ENCODE measurements around the gene GRIPAP1.

GRIPAP1 gene, protein sequence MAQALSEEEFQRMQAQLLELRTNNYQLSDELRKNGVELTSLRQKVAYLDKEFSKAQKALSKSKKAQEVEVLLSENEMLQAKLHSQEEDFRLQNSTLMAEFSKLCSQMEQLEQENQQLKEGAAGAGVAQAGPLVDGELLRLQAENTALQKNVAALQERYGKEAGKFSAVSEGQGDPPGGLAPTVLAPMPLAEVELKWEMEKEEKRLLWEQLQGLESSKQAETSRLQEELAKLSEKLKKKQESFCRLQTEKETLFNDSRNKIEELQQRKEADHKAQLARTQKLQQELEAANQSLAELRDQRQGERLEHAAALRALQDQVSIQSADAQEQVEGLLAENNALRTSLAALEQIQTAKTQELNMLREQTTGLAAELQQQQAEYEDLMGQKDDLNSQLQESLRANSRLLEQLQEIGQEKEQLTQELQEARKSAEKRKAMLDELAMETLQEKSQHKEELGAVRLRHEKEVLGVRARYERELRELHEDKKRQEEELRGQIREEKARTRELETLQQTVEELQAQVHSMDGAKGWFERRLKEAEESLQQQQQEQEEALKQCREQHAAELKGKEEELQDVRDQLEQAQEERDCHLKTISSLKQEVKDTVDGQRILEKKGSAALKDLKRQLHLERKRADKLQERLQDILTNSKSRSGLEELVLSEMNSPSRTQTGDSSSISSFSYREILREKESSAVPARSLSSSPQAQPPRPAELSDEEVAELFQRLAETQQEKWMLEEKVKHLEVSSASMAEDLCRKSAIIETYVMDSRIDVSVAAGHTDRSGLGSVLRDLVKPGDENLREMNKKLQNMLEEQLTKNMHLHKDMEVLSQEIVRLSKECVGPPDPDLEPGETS

GRCh38 chrX:49002091-49002935 lies at the start of gene GRIPAP1:
GRIPAP1 (minus strand) TSS chrX:49002264; CDS start chrX:49002229, 35 bp downstream.
- DNase-seq (ENCODE audit: extremely low spot score, insufficient read length, low read depth): peak; percentile 53
- peak; percentile 97 for FAIRE-seq

- no peak for DNase-seq (ENCODE audit: extremely low spot score, insufficient read length, low read depth)
- no peak for FAIRE-seq
Measured at GRCh38 chrX:49043987-49044281, 41.9 kb upstream of the GRIPAP1 start.

GRCh38 chrX:49043220-49043986 lies 41.3 kb upstream of the GRIPAP1 start, which contains the start of gene TFE3:
TFE3 (minus strand) TSS chrX:49043357; CDS start chrX:49043226, 131 bp downstream.
- peak; percentile 100 for FAIRE-seq

DNA sequence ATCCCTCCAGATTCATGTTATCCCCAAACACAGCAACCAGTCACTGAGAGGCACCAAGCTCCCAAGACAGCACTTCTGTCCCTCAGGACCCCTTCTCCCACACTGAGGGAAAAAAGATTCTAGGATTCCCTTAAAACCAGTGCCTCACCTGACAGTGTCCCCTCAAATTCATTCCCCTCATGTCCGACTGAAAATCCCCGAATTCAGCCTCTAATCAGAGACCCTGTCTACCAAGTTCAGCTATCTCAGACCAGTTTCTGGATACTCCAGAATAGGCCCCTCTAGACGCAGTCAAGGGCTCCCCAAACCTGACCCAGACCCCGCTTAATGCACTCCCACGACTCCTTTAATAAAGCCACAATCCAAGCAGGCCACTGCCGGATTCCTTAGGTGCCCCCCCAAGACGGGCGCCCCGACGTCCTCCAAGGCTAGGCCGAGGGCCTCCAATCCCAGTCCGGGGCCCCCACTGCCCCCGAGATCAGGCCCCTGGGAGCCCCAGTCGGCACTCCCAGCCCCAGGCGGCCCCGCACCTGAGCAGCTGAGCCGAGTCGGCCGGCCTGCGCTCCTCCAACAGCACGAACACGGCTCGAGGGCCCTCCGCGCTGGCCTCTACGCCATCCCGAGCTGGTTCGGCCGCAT lies 40.6 kb upstream of the GRIPAP1 start:
- DNase-seq (ENCODE audit: extremely low spot score, insufficient read length, low read depth): no peak
- peak; percentile 80 for FAIRE-seq

More at GRCh38 chrX:49043220-49043986, 41.3 kb upstream of the GRIPAP1 start, which contains the start of gene TFE3:
- peak; percentile 67 for DNase-seq (ENCODE audit: extremely low spot score, insufficient read length, low read depth)

DNA sequence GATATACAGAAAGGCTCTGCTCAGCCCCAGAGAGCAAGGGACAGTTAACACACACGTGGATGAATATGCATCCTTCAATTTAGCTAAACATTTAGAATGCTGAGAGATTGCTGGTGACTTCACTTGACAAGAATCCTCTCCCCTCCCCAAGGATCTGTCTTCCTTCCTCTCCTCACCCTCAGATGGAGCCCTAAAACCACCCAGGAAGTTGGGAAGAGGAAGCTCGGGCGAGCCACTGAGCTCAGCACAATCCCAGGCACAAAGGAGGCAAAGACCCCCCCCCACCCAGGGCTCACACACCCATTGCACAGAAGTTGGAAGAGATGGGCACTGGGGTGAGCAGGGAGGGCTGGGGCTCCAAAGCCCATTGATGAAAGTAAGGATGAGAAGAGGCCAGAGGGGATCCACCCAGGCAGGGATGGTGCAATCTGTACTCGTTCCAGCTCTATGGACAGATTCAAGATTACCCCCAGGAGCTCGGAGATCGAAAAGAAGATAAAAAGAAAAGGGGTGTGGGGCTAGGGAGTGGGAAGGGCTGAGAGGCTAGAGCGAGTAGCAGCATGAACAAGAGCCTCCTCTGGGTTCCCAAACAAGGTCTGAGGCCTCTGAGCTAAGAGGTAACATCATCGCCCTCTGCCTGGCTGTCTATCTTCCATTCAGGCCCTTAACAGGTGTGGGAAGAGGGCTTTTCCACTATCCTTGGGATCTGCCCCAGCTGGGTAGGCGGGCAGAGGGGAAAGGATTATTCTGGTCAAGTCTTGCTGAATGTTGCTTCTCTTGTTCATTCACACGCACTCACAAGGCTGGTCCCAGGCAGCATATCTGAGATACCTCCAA lies 39.9 kb upstream of the GRIPAP1 start:
- peak; percentile 72 for FAIRE-seq
- DNase-seq (ENCODE audit: extremely low spot score, insufficient read length, low read depth): no peak

DNA sequence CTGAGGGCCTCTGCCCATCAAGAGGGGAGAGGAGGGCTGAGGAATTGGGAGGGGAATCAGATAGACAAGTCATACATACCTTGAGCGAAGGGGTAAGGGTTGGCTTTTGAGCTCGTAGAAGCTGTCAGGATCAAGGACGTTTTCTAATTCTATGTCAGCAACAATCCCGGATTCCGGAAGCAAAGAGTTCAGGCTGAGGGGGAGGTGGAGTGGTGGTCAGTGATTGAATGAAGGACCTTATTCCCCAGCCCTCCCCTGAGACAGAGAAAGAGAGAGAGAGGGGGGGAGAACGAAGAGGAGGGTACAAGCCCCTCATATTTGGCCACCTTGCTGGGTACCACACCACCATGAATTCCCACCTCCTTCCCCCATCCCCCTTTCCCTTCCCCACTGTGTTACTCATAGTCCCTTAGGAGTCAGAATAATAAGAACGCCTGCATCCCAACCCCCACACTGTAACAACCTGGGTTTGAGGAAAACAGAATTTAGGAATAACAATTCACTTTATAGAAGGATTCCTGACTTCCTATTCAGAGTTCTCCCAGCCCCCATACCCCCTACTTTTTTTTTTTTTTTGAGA lies 38.4 kb upstream of the GRIPAP1 start:
- DNase-seq (ENCODE audit: extremely low spot score, insufficient read length, low read depth): no peak
- no peak for FAIRE-seq

GRCh38 chrX:49039598-49040375 lies 37.7 kb upstream of the GRIPAP1 start:
- FAIRE-seq: peak; percentile 78
- DNase-seq (ENCODE audit: extremely low spot score, insufficient read length, low read depth): no peak

DNA sequence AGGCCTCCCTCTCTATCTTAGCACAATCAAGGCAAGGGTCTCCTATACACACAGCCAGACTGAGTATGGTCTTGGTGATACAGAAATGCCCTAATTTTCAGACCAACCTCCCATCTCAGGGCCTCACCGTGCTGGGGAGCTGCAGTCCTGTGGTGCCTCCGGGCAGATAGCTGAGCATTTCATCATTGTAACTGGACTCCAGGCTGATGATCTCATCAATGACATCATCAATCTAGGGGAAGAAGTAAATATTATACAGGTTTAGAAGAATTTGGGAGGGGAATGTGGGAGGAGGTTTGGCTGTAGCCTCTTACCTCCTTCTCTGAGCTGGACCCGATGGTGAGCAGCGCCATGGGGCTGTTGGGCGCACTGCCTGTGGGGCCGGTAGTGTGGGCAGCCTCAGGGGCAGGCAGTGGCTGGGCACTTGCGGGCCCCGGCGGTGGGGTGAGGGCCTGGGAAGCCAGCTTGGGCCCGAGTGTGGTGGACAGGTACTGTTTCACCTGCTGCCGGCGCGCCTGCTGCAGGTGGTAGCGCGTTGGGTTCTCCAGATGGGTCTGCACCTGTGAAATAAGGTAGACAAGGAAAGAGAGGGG lies 35.9 kb upstream of the GRIPAP1 start:
- FAIRE-seq (no peak), DNase-seq (ENCODE audit: extremely low spot score, insufficient read length, low read depth) (no peak)

- FAIRE-seq: no peak
- DNase-seq (ENCODE audit: extremely low spot score, insufficient read length, low read depth): no peak
Measured at GRCh38 chrX:49030283-49030682, 28.2 kb upstream of the GRIPAP1 start.

DNA sequence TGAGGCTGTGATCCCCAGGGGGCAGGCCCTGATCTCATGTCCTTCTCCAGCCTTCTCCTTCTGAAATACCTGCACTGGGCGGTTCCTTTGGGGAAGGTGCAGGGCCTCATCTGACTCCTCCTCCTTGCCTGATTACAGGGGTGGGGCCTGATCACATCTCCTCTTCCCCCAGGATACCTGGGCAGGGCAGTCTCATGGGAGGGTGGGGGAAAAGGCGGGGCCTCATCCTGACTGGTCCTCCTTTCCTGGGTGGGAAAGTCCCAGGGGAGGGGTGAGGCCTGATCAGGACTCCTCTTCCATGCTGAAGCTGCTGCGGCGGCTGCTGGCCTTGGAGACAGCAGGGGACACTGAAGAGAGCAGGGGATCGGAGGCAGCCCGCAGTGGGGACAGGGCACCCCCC lies 27.8 kb upstream of the GRIPAP1 start:
- DNase-seq (ENCODE audit: extremely low spot score, insufficient read length, low read depth): no peak
- no peak for FAIRE-seq

DNA sequence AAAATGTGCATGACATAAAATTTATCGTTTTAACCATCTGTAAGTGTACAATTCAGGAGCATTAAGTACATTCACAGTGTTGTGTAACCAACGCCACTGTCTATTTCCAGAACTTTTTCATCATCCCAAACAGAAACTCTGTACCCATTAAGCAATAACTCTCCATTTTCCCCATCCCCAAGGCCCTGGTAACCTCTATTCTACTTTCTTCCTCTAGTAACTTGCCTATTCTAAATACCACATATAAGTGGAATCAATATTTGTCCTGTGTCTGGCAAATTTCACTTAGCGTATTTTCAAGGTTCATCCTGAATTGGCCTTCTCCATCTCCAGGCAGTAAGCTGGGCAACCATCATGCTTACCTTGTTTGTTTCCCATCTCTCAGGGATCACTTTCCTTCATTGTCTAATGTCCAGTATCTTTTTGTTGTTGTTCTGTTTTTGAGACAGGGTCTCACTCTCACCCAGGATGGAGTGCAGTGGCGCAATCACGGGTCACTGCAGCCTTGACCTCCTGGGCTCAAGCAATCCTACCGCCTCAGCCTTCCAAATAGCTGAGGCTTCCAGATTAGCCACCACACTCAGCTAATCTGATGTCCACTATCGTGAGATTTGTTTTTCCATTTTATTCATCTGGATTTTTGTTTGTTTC lies 17.7 kb upstream of the GRIPAP1 start:
- no peak for DNase-seq (ENCODE audit: extremely low spot score, insufficient read length, low read depth)
- FAIRE-seq: no peak

- no peak for FAIRE-seq
- DNase-seq (ENCODE audit: extremely low spot score, insufficient read length, low read depth): no peak
Measured at GRCh38 chrX:49019050-49019449, 17.0 kb upstream of the GRIPAP1 start.

- no peak for DNase-seq (ENCODE audit: extremely low spot score, insufficient read length, low read depth)
- no peak for FAIRE-seq
Measured at GRCh38 chrX:49003696-49004095, 1.6 kb upstream of the GRIPAP1 start.

GRCh38 chrX:49001521-49002090 lies 458 bp downstream of the GRIPAP1 start:
- DNase-seq (ENCODE audit: extremely low spot score, insufficient read length, low read depth): peak; percentile 3
- no peak for FAIRE-seq

DNA sequence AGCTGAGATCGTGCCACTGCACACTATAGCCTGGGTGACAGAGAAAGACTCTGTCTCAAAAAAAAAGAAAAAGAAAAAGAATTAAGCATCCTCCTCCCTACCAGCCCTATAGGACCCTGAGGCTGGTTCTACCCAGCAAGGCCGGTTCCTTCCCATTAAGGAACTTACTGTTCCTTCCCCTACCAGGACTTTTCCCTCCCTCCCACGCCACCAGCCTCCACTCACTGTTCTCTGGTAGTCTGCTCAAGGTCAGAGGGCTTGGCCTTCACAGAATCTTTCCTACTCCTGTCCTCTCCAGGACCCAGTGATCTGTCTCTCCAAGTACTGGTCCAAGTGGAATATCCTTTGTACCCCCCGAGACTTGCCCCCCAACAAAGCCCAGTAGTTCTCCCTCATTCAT lies 1.4 kb downstream of the GRIPAP1 start:
- DNase-seq (ENCODE audit: extremely low spot score, insufficient read length, low read depth) (no peak), FAIRE-seq (no peak)

DNA sequence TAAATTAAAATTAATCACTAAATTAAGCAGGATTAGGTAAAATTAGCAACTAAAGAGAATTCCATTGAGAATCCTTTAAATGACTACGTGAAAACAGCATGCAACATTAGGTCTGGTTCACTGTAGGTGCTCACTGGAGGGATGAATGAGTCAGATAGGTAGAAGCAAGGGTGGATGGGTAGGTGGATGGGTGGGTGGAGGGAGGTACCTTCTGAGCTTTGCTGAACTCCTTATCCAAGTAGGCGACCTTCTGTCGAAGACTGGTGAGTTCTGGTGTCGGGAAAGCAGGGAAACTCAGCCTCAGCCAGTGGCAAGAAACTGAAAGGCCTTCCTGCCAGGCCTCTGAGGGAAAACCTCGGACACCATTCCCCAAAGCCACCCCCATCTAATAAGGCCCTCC lies 3.0 kb downstream of the GRIPAP1 start:
- DNase-seq (ENCODE audit: extremely low spot score, insufficient read length, low read depth) (no peak), FAIRE-seq (no peak)

Measured in GM18507 (cell line).